Astrocyte of the cerebellum (primary cell): ENCODE results near the gene RHBDD2.
"Not testable (repeated sequence)": the region's sequence is repeated elsewhere in the genome, so short reads cannot be mapped to it uniquely, and the experiment has no call there.

Experiments
- DNase-seq: peaks from one replicate; pipeline ENCODE4 v3.0.0-alpha.2; 2011; ENCODE audit warnings: low read depth
- H3K4me3 ChIP-seq: 2 replicates; pipeline ENCODE4 v1.5.1; 2011; ENCODE audit warnings: mild to moderate bottlenecking, low read depth, low read length, moderate library complexity
- in situ Hi-C: cut with HindIII; loops from 2 replicates; pipeline ENCODE4 v1.10.0; 2017; ENCODE audit warnings: low sequenced_read_pairs
- TF ChIP-seq, protein P1 (sequence below): IDR thresholded peaks from 2 replicates; pipeline ENCODE4 v1.5.1; 2012; ENCODE audit warnings: low read length, low read depth, moderate library complexity, mild to moderate bottlenecking; ENCODE audit errors: missing control alignments

Gene RHBDD2

DNA sequence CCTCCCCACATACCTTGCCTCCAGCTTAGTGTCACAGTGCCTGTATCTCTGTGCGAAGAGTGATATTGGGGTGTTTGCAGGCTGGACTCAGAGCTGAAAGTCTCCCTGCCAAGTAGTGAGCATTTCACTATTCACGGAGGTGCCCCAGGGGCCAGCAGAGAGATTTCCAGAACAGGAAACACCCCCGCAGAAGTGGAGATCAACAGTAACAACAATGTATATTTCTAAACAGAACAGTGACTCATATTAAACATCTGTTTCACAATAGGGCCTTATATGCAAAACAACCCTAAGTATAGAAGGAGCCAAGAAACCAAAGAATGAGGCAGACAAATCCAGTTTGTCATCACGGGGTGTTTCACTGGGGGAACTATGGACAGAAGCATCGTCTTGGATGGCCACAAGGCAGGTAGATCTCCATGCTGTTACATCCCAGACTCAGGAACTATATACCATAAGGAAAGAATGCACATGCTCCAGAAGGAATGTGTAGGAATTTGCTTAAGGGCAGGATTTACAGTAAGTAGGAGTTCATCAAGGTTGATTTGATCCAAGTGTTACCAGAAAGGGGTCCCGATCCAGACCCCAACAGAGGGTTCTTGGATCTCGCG is 35.9 kb upstream of the RHBDD2 start:
- TF ChIP-seq, protein P1, sequence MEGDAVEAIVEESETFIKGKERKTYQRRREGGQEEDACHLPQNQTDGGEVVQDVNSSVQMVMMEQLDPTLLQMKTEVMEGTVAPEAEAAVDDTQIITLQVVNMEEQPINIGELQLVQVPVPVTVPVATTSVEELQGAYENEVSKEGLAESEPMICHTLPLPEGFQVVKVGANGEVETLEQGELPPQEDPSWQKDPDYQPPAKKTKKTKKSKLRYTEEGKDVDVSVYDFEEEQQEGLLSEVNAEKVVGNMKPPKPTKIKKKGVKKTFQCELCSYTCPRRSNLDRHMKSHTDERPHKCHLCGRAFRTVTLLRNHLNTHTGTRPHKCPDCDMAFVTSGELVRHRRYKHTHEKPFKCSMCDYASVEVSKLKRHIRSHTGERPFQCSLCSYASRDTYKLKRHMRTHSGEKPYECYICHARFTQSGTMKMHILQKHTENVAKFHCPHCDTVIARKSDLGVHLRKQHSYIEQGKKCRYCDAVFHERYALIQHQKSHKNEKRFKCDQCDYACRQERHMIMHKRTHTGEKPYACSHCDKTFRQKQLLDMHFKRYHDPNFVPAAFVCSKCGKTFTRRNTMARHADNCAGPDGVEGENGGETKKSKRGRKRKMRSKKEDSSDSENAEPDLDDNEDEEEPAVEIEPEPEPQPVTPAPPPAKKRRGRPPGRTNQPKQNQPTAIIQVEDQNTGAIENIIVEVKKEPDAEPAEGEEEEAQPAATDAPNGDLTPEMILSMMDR = no peak
- DNase-seq = peak; percentile 66
- in situ Hi-C loops = no loop called here
- H3K4me3 ChIP-seq = no peak overlapping the region

DNA sequence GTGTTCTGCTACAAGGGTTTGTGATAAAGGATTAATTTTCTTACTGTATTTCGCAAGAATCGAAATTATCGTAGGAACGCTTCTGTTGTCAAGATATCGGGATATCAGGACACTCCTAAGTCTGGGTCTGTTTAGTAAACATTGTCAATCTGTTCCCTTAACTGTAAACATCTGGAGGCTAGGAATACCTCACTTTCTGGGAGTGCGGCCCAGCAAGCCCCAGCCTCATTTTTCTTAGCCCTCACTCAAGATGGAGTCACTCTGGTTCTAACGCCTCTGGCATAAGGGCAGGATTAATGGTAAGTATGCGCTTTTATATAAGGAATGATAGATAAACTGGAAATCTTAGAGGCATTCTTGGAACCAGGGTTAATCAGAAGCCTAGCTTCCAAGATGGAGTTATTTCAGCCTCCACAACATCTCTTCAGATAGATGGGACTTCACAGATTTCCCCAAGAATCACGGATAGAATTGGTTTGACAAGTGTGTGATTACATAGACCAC is 35.2 kb upstream of the RHBDD2 start:
- in situ Hi-C loops = no loop called here
- no peak for DNase-seq
- H3K4me3 ChIP-seq = no peak overlapping the region
- TF ChIP-seq, protein P1 = no peak

DNA sequence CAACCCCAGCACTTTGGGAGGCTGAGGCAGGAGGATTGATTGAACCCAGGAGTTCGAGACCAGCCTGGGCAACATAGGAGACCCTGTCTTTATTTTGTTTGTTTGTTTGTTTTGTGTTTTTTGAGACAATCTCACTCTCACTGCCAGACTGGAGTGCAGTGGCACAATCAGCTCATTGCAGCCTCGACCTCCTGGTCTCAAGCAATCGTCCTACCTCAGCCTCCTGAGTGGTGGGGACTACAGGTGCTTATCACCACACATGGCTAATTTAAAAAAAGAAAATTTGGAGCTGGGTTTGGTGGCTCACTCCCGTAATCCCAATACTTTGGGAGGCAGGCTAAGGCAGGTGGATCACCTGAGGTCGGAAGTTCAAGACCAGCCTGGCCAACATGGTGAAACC is 34.7 kb upstream of the RHBDD2 start:
- DNase-seq = no peak
- in situ Hi-C loops = no loop called here
- no peak overlapping the region for H3K4me3 ChIP-seq
- TF ChIP-seq, protein P1 = no peak

DNA sequence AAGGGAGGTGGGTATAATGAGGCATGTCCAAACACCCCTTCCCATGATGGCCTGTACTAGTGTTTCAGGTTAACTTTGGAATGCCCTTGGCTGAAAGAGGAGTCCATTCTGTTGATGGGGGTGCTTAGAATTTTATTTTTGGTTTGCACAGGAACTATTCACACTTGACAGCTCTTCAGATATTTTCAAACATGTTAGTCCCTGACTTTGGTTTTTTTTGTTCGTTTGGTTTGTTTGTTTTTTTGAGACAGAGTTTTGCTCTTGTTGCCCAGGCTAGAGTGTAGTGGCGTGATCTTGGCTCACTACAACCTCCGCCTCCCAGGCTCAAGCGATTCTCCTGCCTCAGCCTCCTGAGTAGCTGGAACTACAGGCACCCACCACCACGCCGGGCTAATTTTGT is 33.7 kb upstream of the RHBDD2 start:
- DNase-seq, H3K4me3 ChIP-seq, in situ Hi-C loops: not testable (repeated sequence)

DNA sequence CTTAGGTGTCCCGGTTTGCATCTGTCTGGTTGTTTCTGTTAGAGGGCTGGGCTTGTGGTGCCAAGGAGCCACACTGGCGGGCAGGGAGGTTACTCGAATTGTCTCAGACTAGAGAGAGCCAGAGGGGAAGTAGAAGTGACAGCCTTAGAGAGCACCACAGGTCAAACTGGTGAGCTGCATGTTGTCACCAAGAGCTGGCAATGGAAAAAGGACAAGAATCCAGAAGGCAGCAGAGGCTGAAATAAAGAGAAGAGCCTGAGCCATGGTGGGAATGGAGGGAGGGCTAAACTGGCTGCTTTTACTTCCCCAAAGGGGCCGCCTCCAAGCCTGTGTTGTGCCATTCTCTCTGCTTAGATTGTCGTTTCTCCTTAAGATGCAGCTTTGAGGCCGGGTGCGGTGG is 31.1 kb upstream of the RHBDD2 start:
- DNase-seq = no peak
- in situ Hi-C loops = no loop called here
- H3K4me3 ChIP-seq = no peak overlapping the region
- TF ChIP-seq, protein P1 = no peak

DNA sequence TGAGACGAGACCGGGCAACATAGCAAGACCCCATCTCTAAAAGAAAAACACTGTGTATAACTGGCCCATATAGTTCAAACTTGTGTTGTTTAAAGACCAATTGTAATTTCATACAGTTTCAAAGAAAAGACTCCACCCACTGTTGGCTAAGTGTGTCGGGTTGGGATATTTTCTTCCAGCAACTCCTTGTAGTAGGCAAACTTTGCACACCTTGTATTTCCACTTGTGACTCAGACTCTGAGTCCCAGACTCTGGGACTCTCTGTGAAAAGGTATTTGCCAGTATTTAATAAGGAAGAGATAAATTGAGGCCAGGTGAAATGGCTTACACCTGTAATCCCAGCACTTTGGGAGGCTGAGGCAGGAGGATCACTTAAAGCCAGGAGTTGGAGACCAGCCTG is 29.3 kb upstream of the RHBDD2 start:
- in situ Hi-C loops = no loop called here
- DNase-seq = no peak
- TF ChIP-seq, protein P1 = no peak
- no peak overlapping the region for H3K4me3 ChIP-seq

DNA sequence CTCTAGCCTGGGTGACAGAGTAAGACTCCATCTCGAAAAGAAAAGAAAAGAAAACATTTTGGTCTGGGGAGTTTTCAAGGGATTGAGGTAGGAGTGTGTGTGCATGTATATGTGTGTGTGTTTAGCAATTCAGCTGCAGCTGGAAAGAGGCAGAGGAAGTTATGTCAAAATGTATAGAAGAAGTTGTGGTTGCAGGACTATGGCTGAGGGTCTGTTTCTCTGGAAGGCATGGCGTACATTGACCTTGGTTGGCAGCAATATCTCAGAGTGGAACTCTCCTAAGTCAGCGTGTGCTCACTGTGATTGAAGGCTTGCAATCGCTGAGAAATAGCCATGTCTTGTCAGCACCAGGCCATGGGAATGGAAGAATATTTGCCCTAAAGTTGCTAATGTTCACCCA is 28.6 kb upstream of the RHBDD2 start:
- no peak overlapping the region for H3K4me3 ChIP-seq
- TF ChIP-seq, protein P1 = no peak
- in situ Hi-C loops = no loop called here
- DNase-seq = no peak
